OCI-LY3 (cell line): ENCODE data around the gene ATP8B3.

ENCODE experiments used
- EZH2phosphoT487 ChIP-seq: fragments of 200-600 bp; shearing (Covaris generic); IDR thresholded peaks from 2 replicates; pipeline ENCODE4 v1.6.1; 2018; ENCODE audit warnings: antibody characterized with exemption, mixed run types, low read depth
- TF ChIP-seq, protein P1 (sequence below): fragments of 200-600, 300-600 bp; sonication (generic); IDR thresholded peaks from 2 replicates; pipeline ENCODE4 v1.5.1; 2014; ENCODE audit warnings: antibody characterized with exemption, low read length, low read depth

DNA sequence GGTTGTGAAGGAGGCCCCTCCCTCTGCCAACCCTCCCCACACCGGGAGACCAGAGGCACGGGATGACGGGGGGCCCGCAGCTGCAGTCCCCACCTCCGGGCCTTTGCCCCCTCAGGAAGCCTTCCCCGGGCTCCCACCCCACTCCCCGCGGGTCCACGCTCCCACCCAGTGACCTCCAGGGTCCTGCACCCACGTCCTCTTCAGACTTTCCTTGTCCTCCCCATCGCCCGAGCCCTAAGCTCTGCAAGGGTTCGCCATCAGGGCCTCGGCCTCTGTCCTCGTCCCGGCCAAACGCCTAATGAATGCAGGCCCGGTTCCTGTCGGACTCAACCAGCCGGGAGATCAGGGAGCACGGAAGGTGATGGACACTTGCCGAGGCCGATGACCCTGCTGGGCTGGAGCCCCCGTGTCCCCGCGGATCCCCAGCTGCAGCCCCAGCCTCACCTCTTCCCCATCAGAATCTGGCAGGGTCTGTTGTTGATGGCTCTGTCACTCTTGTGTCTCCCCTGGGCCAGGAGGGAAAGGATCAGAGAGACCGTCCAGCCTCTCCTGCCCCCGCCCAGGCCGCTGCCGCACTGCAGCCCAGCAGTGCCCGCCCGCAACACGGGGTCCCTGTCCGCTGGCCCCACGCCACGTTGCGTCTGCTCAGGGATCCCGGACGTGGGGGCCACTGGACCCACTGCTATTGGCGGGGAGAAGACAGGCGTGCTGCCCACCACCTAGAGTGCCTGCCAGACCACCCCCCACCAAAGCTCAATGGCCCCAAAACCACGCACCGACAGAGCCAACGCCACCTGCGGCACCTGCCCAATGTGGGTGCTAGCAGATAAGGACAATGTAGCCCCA lies 5.7 kb downstream of the ATP8B3 start:
- TF ChIP-seq, protein P1, sequence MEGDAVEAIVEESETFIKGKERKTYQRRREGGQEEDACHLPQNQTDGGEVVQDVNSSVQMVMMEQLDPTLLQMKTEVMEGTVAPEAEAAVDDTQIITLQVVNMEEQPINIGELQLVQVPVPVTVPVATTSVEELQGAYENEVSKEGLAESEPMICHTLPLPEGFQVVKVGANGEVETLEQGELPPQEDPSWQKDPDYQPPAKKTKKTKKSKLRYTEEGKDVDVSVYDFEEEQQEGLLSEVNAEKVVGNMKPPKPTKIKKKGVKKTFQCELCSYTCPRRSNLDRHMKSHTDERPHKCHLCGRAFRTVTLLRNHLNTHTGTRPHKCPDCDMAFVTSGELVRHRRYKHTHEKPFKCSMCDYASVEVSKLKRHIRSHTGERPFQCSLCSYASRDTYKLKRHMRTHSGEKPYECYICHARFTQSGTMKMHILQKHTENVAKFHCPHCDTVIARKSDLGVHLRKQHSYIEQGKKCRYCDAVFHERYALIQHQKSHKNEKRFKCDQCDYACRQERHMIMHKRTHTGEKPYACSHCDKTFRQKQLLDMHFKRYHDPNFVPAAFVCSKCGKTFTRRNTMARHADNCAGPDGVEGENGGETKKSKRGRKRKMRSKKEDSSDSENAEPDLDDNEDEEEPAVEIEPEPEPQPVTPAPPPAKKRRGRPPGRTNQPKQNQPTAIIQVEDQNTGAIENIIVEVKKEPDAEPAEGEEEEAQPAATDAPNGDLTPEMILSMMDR = no peak
- no peak for TF ChIP-seq EZH2phosphoT487
